Endothelial cell of umbilical vein (primary cell): Measurements from ENCODE around the gene NTN5. TPM values are rescaled to one million over a fixed set of nuclear protein-coding genes. Genes with fewer than 3 reads are reported as not detected.
A peak's percentile ranks its signal among the peaks of the same experiment; 100 is the strongest.

ENCODE experiments used
- BruUV-seq: library from RNA; stranded (reverse); fragments of 400-500 nt; replicated peaks from 2 replicates; lab custom pipeline; 2021; lab: Mats Ljungman, UMichigan
- CTCF ChIA-PET: fragments of 300-600, 350-600 bp; sonication (Branson Sonifier 250); formaldehyde crosslinking; loops from one replicate; lab custom pipeline; 2021; ENCODE audit warnings: antibody characterized with exemption, inconsistent platforms; lab: Charles Lee
- POLR2A ChIA-PET: fragments of 300-600, 350-600 bp; sonication (Branson Sonifier 250); formaldehyde crosslinking; loops from one replicate; lab custom pipeline; 2021; ENCODE audit warnings: antibody characterized with exemption, inconsistent platforms; lab: Charles Lee
- DNase-seq: peaks from one replicate; pipeline ENCODE4 v3.0.0-alpha.2; 2011; ENCODE audit warnings: low read depth, low spot score
- FAIRE-seq: peaks from 2 replicates; lab custom pipeline; 2011; peaks lifted over from hg19 to GRCh38; lab: Jason Lieb, UNC
- H2AFZ ChIP-seq: 2 replicates; pipeline ENCODE4 v1.6.0; 2012; ENCODE audit warnings: low read depth, low read length, control low read depth, inconsistent platforms
- H3K27ac ChIP-seq: 2 replicates; pipeline ENCODE4 v1.5.1; 2011; ENCODE audit warnings: low read depth, mild to moderate bottlenecking, control low read depth, low read length, moderate library complexity; ENCODE audit not compliant: insufficient read depth
- H3K27me3 ChIP-seq, 2 experiments: 2 replicates each; pipeline versions ENCODE4 v1.6.0 to v1.6.1; 2011; ENCODE audit warnings: low read length in 2 of 2, mixed read lengths in 1 of 2; ENCODE audit not compliant: control insufficient read depth in 2 of 2, insufficient read depth in 2 of 2
- H3K36me3 ChIP-seq, 2 experiments: 2 replicates in 1 of 2; 3 replicates in 1 of 2; pipeline ENCODE4 v1.5.1; 2011; ENCODE audit warnings: low read length in 2 of 2, mild to moderate bottlenecking in 1 of 2, moderate library complexity in 1 of 2; ENCODE audit not compliant: control insufficient read depth in 2 of 2, insufficient read depth in 2 of 2; ENCODE audit errors: extremely low read depth in 1 of 2
- H3K4me1 ChIP-seq: 3 replicates; pipeline ENCODE4 v1.5.1; 2011; ENCODE audit warnings: mild to moderate bottlenecking, low read length; ENCODE audit not compliant: control insufficient read depth, insufficient read depth; ENCODE audit errors: extremely low read depth
- H3K4me2 ChIP-seq: 2 replicates; pipeline ENCODE4 v1.6.1; 2011; ENCODE audit warnings: low read length, control low read depth, mixed read lengths; ENCODE audit not compliant: insufficient read depth
- H3K4me3 ChIP-seq, 3 experiments: fragments of 200-600 bp in 1 of 3; sonication (generic), shearing (Covaris generic) in 1 of 3; replicated peaks in 1 of 3; 2 replicates each; pipeline ENCODE4 v1.5.1; 2011 to 2016; ENCODE audit warnings: control low read depth in 3 of 3, low read length in 3 of 3, mild to moderate bottlenecking in 2 of 3, inconsistent platforms in 1 of 3, low read depth in 1 of 3, moderate library complexity in 1 of 3; ENCODE audit not compliant: insufficient read depth in 1 of 3
- H3K79me2 ChIP-seq: 2 replicates; pipeline ENCODE4 v1.6.0; 2012; ENCODE audit warnings: low read length, inconsistent platforms; ENCODE audit not compliant: control insufficient read depth, insufficient read depth
- H3K9ac ChIP-seq: replicated peaks from 2 replicates; pipeline ENCODE3; 2011; ENCODE audit warnings: low read length, control low read depth; ENCODE audit not compliant: insufficient read depth; ENCODE audit errors: extremely low read depth
- H3K9me1 ChIP-seq: replicated peaks from 3 replicates; pipeline ENCODE4 v1.6.0; 2011; ENCODE audit warnings: mild to moderate bottlenecking, low read length; ENCODE audit not compliant: control insufficient read depth, insufficient read depth; ENCODE audit errors: extremely low read depth
- H3K9me3 ChIP-seq: replicated peaks from 2 replicates; pipeline ENCODE4 v1.5.1; 2012; ENCODE audit warnings: low read length, inconsistent platforms; ENCODE audit not compliant: control insufficient read depth, insufficient read depth
- H4K20me1 ChIP-seq: replicated peaks from 2 replicates; pipeline ENCODE3; 2011; ENCODE audit warnings: mild to moderate bottlenecking, low read length; ENCODE audit not compliant: control insufficient read depth, insufficient read depth; ENCODE audit errors: extremely low read depth
- EZH2 ChIP-seq: IDR thresholded peaks from 2 replicates; pipeline ENCODE4 v1.6.1; 2012; ENCODE audit warnings: borderline replicate concordance, low read depth, mild to moderate bottlenecking, moderate library complexity, low read length, inconsistent platforms; ENCODE audit not compliant: severe bottlenecking
- FOS ChIP-seq: IDR thresholded peaks from 2 replicates; pipeline ENCODE4 v1.6.1; 2011; ENCODE audit warnings: mild to moderate bottlenecking, low read length, moderate library complexity, borderline replicate concordance; ENCODE audit not compliant: insufficient read depth
- GATA2 ChIP-seq: IDR thresholded peaks from 2 replicates; pipeline ENCODE4 v1.7.0; 2011; ENCODE audit warnings: low read depth, mild to moderate bottlenecking, moderate library complexity, mixed read lengths, low read length; ENCODE audit not compliant: insufficient read length, insufficient read depth
- JUN ChIP-seq: IDR thresholded peaks from 2 replicates; pipeline ENCODE4 v1.6.1; 2011; ENCODE audit warnings: borderline replicate concordance, low read depth; ENCODE audit not compliant: insufficient read length, insufficient read depth
- MYC ChIP-seq: IDR thresholded peaks from one replicate; pipeline ENCODE4 v1.6.1; 2011; ENCODE audit warnings: mild to moderate bottlenecking, low read depth, low read length
- POLR2A ChIP-seq: IDR thresholded peaks from 2 replicates; pipeline ENCODE4 v1.6.1; 2012; ENCODE audit warnings: low read depth, mild to moderate bottlenecking, control low read depth, low read length
- POLR2AphosphoS5 ChIP-seq: IDR thresholded peaks from 2 replicates; pipeline ENCODE4 v1.6.1; 2012; ENCODE audit warnings: low read depth, mild to moderate bottlenecking, control low read depth, low read length, moderate library complexity; ENCODE audit not compliant: insufficient read depth
- dilution Hi-C: fragments of 300-500 bp; cut with MboI; formaldehyde crosslinking; loops from one replicate; pipeline ENCODE4 v1.15.0; 2019; ENCODE audit warnings: low sequenced_read_pairs; ENCODE audit not compliant: extremely low pct_ligation_motif_present
- intact Hi-C: fragments of 100-400 bp; cut with micrococcal nuclease; formaldehyde crosslinking; loops from one replicate; pipeline ENCODE4 v1.10.0; 2022
- polyA plus RNA-seq, 4 experiments: library from polyadenylated mRNA; depleted of rRNA in 3 of 4; stranded (reverse) in 3 of 4; unstranded in 1 of 4; fragments of >200 nt; gene quantifications; 2 replicates each; pipeline versions ENCODE4 v1.2.1 to v1.2.3, GENCODE V29; 2011 to 2012; ENCODE audit warnings: missing spikeins in 1 of 4
- total RNA-seq: library from RNA; stranded (reverse); gene quantifications from 2 replicates; pipeline ENCODE4 v1.2.3, GENCODE V29; 2021
- TF ChIP-seq, protein P1 (sequence below), 2 donors: IDR thresholded peaks; 1 replicate in 1 of 2; 2 replicates in 1 of 2; pipeline ENCODE4 v1.5.1; 2011; ENCODE audit warnings: low read length in 2 of 2, mild to moderate bottlenecking in 2 of 2, moderate library complexity in 2 of 2, control low read depth in 1 of 2, inconsistent platforms in 1 of 2, low read depth in 1 of 2; ENCODE audit not compliant: insufficient read depth in 1 of 2; ENCODE audit errors: extremely low read depth in 1 of 2
- TF ChIP-seq, protein P2 (sequence below): IDR thresholded peaks from 2 replicates; pipeline ENCODE4 v1.6.1; 2011; ENCODE audit not compliant: insufficient read depth, insufficient read length

NTN5 gene
- total and polyA plus RNA-seq, 2 donors (not counting 3 experiments of a cell fraction or from before 2014, with no cell fraction given), result 0.11 TPM; not detected in 1

DNA sequence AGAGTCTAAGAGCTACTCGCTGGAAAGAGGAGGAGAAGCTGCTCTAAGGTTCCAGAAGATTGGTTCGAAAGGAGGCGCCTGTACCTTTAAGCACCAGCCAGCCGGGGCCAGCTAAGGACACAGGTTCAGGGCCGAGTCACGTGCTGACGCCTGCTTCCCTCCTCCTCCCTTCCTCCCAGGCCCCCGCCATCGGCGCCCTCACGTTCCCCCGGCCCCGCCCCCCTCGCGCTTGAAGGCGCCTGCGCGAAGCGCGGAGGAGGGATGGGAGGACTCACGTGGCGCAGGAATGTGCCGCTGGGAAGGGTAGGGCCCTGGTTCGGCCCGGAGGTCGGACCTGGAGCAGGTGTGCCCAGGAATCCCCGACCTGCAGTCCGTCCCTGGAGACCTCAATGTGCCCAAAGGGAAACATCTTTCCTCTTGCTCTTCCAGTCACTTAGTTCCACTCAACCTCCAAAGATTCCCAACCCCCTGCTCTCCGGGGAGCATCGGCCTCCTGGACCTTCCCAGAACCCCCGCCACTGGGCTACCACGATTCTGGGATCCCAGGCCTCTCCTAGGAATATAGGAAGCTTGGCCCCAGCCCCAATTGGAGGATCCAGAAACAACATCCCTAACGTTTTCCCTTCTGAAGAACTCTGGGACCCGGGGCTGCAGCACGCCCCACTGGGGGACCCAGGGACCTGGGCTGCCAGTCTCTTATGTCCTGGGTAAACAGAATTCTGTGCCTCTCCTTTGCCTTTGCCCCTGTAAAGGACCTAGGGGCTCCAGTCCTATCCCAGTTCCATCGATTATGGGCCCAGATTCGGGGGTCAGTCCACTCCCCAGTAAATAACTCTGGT is 38.2 kb downstream of the NTN5 start:
- no peak overlapping the region for H3K9ac ChIP-seq
- no peaks in the 10 kb centered on the region for H4K20me1 ChIP-seq

DNA sequence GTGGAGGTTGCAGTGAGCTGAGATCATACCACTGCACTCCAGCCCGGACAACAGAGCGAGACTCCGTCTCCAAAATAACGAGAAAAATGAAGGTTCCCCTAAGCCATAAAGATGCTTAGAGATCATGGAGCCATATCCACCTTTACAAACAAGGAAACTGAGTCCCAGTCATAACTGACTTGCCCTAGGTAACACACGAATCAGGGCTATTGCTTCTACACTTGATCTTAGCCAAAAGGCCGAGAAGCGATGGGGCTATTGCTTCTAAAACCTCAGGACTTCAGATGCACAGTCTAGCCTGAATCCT is 38.8 kb downstream of the NTN5 start:
- ChIA-PET POLR2A (interaction anchor here (0.9 kb wide), 1 partner anchor 15 kb away, joined by 4 read pairs; the partner anchor contains the start of genes RPL18 and SPHK2), CTCF (interaction anchor here (1.0 kb wide), 1 partner anchor 12 kb away, joined by 3 read pairs; the partner anchor contains the start of gene CA11)
- no TSS peak for BruUV-seq
- TF ChIP-seq, protein P1, sequence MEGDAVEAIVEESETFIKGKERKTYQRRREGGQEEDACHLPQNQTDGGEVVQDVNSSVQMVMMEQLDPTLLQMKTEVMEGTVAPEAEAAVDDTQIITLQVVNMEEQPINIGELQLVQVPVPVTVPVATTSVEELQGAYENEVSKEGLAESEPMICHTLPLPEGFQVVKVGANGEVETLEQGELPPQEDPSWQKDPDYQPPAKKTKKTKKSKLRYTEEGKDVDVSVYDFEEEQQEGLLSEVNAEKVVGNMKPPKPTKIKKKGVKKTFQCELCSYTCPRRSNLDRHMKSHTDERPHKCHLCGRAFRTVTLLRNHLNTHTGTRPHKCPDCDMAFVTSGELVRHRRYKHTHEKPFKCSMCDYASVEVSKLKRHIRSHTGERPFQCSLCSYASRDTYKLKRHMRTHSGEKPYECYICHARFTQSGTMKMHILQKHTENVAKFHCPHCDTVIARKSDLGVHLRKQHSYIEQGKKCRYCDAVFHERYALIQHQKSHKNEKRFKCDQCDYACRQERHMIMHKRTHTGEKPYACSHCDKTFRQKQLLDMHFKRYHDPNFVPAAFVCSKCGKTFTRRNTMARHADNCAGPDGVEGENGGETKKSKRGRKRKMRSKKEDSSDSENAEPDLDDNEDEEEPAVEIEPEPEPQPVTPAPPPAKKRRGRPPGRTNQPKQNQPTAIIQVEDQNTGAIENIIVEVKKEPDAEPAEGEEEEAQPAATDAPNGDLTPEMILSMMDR (IDR thresholded peaks at IDR 0.05; ENCODE audit: extremely low read depth in 1 of 2, insufficient read depth in 1 of 2, low read depth in 1 of 2, low read length in 2 of 2), result no peak
- no peak for TF ChIP-seq GATA2
- TF ChIP-seq FOS, result no peak
- TF ChIP-seq MYC, result no peak
- no peak for TF ChIP-seq POLR2A
- TF ChIP-seq POLR2AphosphoS5, result no peak
- TF ChIP-seq, protein P2, sequence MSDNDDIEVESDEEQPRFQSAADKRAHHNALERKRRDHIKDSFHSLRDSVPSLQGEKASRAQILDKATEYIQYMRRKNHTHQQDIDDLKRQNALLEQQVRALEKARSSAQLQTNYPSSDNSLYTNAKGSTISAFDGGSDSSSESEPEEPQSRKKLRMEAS, result no peak
- TF ChIP-seq JUN, result no peak
- no peak for TF ChIP-seq EZH2
- Histone ChIP-seq H3K79me2 (no peaks in the 10 kb centered on the region), H3K27me3 (peaks cover 3 to 11% of the 10 kb centered on the region in 2 experiments), H3K9ac (no peak overlapping the region), H3K9me1 (no peaks in the 10 kb centered on the region), H2AFZ (peak overlapping the region; percentile 36), H3K4me3 (no peak overlapping the region), H3K36me3 (no peaks in the 10 kb centered on the region), H3K4me1 (peaks cover 39% of the 10 kb centered on the region), H3K27ac (no peak overlapping the region), H3K4me2 (peak overlapping the region; percentile 26), H3K9me3 (no peaks in the 10 kb centered on the region), H4K20me1 (no peaks in the 10 kb centered on the region)
- intact Hi-C loops, result loop anchor here (10.0 kb wide), 1 partner anchor 361 kb away; the partner anchor contains the start of genes GYS1 and RUVBL2
- no peak for DNase-seq
- dilution Hi-C loops, result no loop called here
- FAIRE-seq, result no peak

More for the DNA sequence above, 38.2 kb downstream of the NTN5 start:
- H3K9me3 ChIP-seq, result no peaks in the 10 kb centered on the region
- peak; percentile 92 for DNase-seq
- H3K4me1 ChIP-seq, result peaks cover 39% of the 10 kb centered on the region
- intact Hi-C loops (loop anchor here (5.0 to 10.0 kb wide), 2 partner anchors 338 to 360 kb away; partner anchors contain the start of genes GYS1 and RUVBL2), dilution Hi-C loops (no loop called here)
- CTCF ChIA-PET, result interaction anchor here (1.0 kb wide), 1 partner anchor 11 kb away, joined by 3 read pairs; the partner anchor contains the start of gene CA11
- no peak overlapping the region for H3K4me3 ChIP-seq
- FAIRE-seq, result peak; percentile 98
- TF ChIP-seq FOS (no peak), POLR2AphosphoS5 (peak; percentile 27), EZH2 (no peak), POLR2A (peak; percentile 26)
- TF ChIP-seq, protein P2, result peak; percentile 93
- H3K9me1 ChIP-seq, result no peaks in the 10 kb centered on the region
- no peaks in the 10 kb centered on the region for H3K79me2 ChIP-seq
- BruUV-seq, result no TSS peak
- H3K36me3 ChIP-seq, result no peaks in the 10 kb centered on the region
- H3K27ac ChIP-seq, result no peak overlapping the region
- peak overlapping the region; percentile 36 for H2AFZ ChIP-seq
- H3K4me2 ChIP-seq, result peak overlapping the region; percentile 26
- peaks cover 3 to 11% of the 10 kb centered on the region in 2 experiments for H3K27me3 ChIP-seq
- POLR2A ChIA-PET, result interaction anchor here (0.9 kb wide), 1 partner anchor 16 kb away, joined by 4 read pairs; the partner anchor contains the start of genes RPL18 and SPHK2
